Glomerular endothelial cell (primary cell): ENCODE measurements around the gene TBC1D8B. TPM values are rescaled to one million over a fixed set of nuclear protein-coding genes. Genes with fewer than 3 reads are reported as not detected.
A peak's percentile ranks its signal among the peaks of the same experiment; 100 is the strongest.

ENCODE experiments used
- DNase-seq: peaks from one replicate; pipeline ENCODE4 v3.0.0-alpha.2; 2011; ENCODE audit warnings: low read depth, low spot score; ENCODE audit errors: extremely low read depth
- total RNA-seq: library from RNA; depleted of rRNA; stranded (reverse); fragments of >200 nt; gene quantifications from 2 replicates; pipeline ENCODE4 v1.2.3, GENCODE V29; 2015

TBC1D8B gene
- total RNA-seq, 1 donor from 2014 or later, result 7.1 TPM

- DNase-seq, result no peak
Observed at GRCh38 chrX:106897259-106897658, 94.8 kb downstream of the TBC1D8B start.

- DNase-seq, result no peak
Observed at GRCh38 chrX:106898462-106898861, 96.0 kb downstream of the TBC1D8B start.

- DNase-seq, result no peak
Observed at GRCh38 chrX:106899276-106899675, 96.8 kb downstream of the TBC1D8B start.

GRCh38 chrX:106899841-106900240 lies 97.4 kb downstream of the TBC1D8B start:
- no peak for DNase-seq

GRCh38 chrX:106901341-106901740 lies 98.9 kb downstream of the TBC1D8B start:
- DNase-seq, result no peak

- no peak for DNase-seq
Observed at GRCh38 chrX:106901781-106902219, 99.3 kb downstream of the TBC1D8B start.

GRCh38 chrX:106902684-106903083 lies 100.2 kb downstream of the TBC1D8B start:
- no peak for DNase-seq

- no peak for DNase-seq
Observed at GRCh38 chrX:106903291-106903824, 100.9 kb downstream of the TBC1D8B start, which contains the start of gene RIPPLY1. Gene RIPPLY1, minus strand, starts transcription at chrX:106903341. Its CDS starts 54 bp downstream, at chrX:106903287.

- no peak for DNase-seq
Observed at GRCh38 chrX:106903856-106904528, 101.5 kb downstream of the TBC1D8B start.

GRCh38 chrX:106905064-106905708 lies 102.7 kb downstream of the TBC1D8B start:
- DNase-seq, result no peak

- no peak for DNase-seq
Observed at GRCh38 chrX:106906361-106906760, 103.9 kb downstream of the TBC1D8B start.

- DNase-seq, result no peak
Observed at GRCh38 chrX:106912864-106913263, 110.4 kb downstream of the TBC1D8B start.

GRCh38 chrX:106917830-106918500 lies 115.5 kb downstream of the TBC1D8B start:
- peak; percentile 69 for DNase-seq

- DNase-seq, result no peak
Observed at GRCh38 chrX:106919932-106920452, 117.5 kb downstream of the TBC1D8B start, which contains the start of gene CLDN2. Gene CLDN2, plus strand, starts transcription at chrX:106920402. Its CDS starts 7,827 bp downstream, at chrX:106928229.

- DNase-seq, result no peak
Observed at GRCh38 chrX:106921637-106922036, 119.2 kb downstream of the TBC1D8B start.

Other genes starting within 250 kb of the TBC1D8B start
- gene RADX, start 190.7 kb upstream of the TBC1D8B start, total RNA-seq, result 1.1 TPM in 1 of 2 replicates, not detected in the other
- 0.47 and 1.1 TPM in 2 replicates for gene RNF128, start 76.0 kb upstream of the TBC1D8B start, total RNA-seq
- not detected in 2 replicates for gene RIPPLY1, start 100.7 kb downstream of the TBC1D8B start, total RNA-seq
- 0.87 TPM in 1 of 2 replicates, not detected in the other for gene CLDN2, start 117.7 kb downstream of the TBC1D8B start, total RNA-seq
- gene MORC4, start 197.5 kb downstream of the TBC1D8B start, total RNA-seq, result 12.1 and 16.3 TPM in 2 replicates